ENCODE data around the gene MLLT10.

GRCh38 chr10:21750424-21750823 is 216.4 kb downstream of the MLLT10 start:
- no peak for TF ChIP-seq EZH2phosphoT487 (IDR thresholded peaks at IDR 0.05)
- TF ChIP-seq, protein P1, sequence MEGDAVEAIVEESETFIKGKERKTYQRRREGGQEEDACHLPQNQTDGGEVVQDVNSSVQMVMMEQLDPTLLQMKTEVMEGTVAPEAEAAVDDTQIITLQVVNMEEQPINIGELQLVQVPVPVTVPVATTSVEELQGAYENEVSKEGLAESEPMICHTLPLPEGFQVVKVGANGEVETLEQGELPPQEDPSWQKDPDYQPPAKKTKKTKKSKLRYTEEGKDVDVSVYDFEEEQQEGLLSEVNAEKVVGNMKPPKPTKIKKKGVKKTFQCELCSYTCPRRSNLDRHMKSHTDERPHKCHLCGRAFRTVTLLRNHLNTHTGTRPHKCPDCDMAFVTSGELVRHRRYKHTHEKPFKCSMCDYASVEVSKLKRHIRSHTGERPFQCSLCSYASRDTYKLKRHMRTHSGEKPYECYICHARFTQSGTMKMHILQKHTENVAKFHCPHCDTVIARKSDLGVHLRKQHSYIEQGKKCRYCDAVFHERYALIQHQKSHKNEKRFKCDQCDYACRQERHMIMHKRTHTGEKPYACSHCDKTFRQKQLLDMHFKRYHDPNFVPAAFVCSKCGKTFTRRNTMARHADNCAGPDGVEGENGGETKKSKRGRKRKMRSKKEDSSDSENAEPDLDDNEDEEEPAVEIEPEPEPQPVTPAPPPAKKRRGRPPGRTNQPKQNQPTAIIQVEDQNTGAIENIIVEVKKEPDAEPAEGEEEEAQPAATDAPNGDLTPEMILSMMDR (IDR thresholded peaks at IDR 0.05) = no peak
- TF ChIP-seq EZH2 (IDR thresholded peaks at IDR 0.05) = no peak

All from neural progenitor cell (in vitro differentiated cells).